ENCODE results near the gene SLC35A4.

- no peak for TF ChIP-seq POLR2A (IDR thresholded peaks at IDR 0.05)
- no peak for TF ChIP-seq CTCF (IDR thresholded peaks at IDR 0.05)
Observed at GRCh38 chr5:140565024-140565779, 574 bp downstream of the SLC35A4 start.

All from heart left ventricle (tissue), 13 donors.